HepG2 (cell line): ENCODE results near the gene VAMP5. TPM values are rescaled to one million over a fixed set of nuclear protein-coding genes. Genes with fewer than 3 reads are reported as not detected.
A peak's percentile ranks its signal among the peaks of the same experiment; 100 is the strongest.

ENCODE experiments used
- BHLHE40 ChIP-seq: IDR thresholded peaks from 2 replicates; pipeline ENCODE4 v1.6.1; 2011; ENCODE audit warnings: low read length, improper control_type of control experiment
- CCDC6 ChIP-seq: sonication (generic); formaldehyde crosslinking; IDR thresholded peaks from 2 replicates; pipeline ENCODE4 v1.8.1; 2022; ENCODE audit warnings: mild to moderate bottlenecking, missing genetic modification reagents, moderate library complexity
- CEBPB ChIP-seq: IDR thresholded peaks from 2 replicates; pipeline ENCODE4 v1.6.1; 2011; ENCODE audit warnings: low read depth, low read length, improper control_type of control experiment, borderline replicate concordance
- ESRRA ChIP-seq: sonication (generic); formaldehyde crosslinking; IDR thresholded peaks from 2 replicates; pipeline ENCODE4 v1.5.1; 2020; ENCODE audit warnings: mild to moderate bottlenecking, low read depth, missing genetic modification reagents
- GATAD2A ChIP-seq: IDR thresholded peaks from 2 replicates; pipeline ENCODE4 v1.6.1; 2016
- HDAC6 ChIP-seq: fragments of 200-600 bp; sonication (generic); IDR thresholded peaks from 2 replicates; pipeline ENCODE4 v1.7.0; 2017; ENCODE audit warnings: mild to moderate bottlenecking, antibody characterized with exemption, low read length, low read depth
- MBD4 ChIP-seq: IDR thresholded peaks from 2 replicates; pipeline ENCODE4 v1.6.1; 2012; ENCODE audit warnings: low read length, inconsistent platforms, borderline replicate concordance
- MED8 ChIP-seq: sonication (generic); formaldehyde crosslinking; IDR thresholded peaks from 2 replicates; pipeline ENCODE4 v1.8.1; 2023; ENCODE audit warnings: mild to moderate bottlenecking, missing genetic modification reagents; ENCODE audit not compliant: insufficient replicate concordance
- PAF1 ChIP-seq: IDR thresholded peaks from 2 replicates; pipeline ENCODE4 v1.6.1; 2016; ENCODE audit warnings: missing genetic modification reagents, missing compliant biosample characterization
- RARG ChIP-seq: sonication (generic); formaldehyde crosslinking; IDR thresholded peaks from 2 replicates; pipeline ENCODE4 v1.4.0; 2020; ENCODE audit warnings: low read depth, mild to moderate bottlenecking, missing genetic modification reagents
- RBM22 ChIP-seq: fragments of 200-400 bp; formaldehyde crosslinking; optimal IDR thresholded peaks from 2 replicates; pipeline ENCODE3; 2017; ENCODE audit warnings: mild to moderate bottlenecking, low read length, moderate library complexity
- SPEN ChIP-seq: sonication (generic); formaldehyde crosslinking; IDR thresholded peaks from 2 replicates; pipeline ENCODE4 v1.5.1; 2020; ENCODE audit warnings: low read depth, mild to moderate bottlenecking, missing genetic modification reagents
- SSRP1 ChIP-seq: IDR thresholded peaks from 2 replicates; pipeline ENCODE4 v1.6.1; 2016; ENCODE audit warnings: control low read depth
- ZNF282 ChIP-seq: fragments of 450-650 bp; IDR thresholded peaks from 2 replicates; pipeline ENCODE4 v1.6.1; 2018; ENCODE audit not compliant: partially characterized antibody
- ZNF30 ChIP-seq: sonication (generic); formaldehyde crosslinking; IDR thresholded peaks from 2 replicates; pipeline ENCODE4 v1.5.0; 2020; ENCODE audit warnings: mild to moderate bottlenecking, missing genetic modification reagents
- ZNF350 ChIP-seq: sonication (generic); formaldehyde crosslinking; IDR thresholded peaks from 2 replicates; pipeline ENCODE4 v1.4.0; 2020; ENCODE audit warnings: mild to moderate bottlenecking, low read depth, missing genetic modification reagents, borderline replicate concordance
- ZNF543 ChIP-seq: sonication (generic); formaldehyde crosslinking; IDR thresholded peaks from 2 replicates; pipeline ENCODE4 v1.4.0; 2020; ENCODE audit warnings: mild to moderate bottlenecking, missing genetic modification reagents
- ZNF781 ChIP-seq: sonication (generic); formaldehyde crosslinking; IDR thresholded peaks from 2 replicates; pipeline ENCODE4 v1.5.1; 2020; ENCODE audit warnings: borderline replicate concordance, mild to moderate bottlenecking, missing genetic modification reagents; ENCODE audit errors: not compliant biosample characterization
- polyA plus RNA-seq, 8 experiments: library from polyadenylated mRNA; depleted of rRNA in 3 of 8; stranded (reverse) in 7 of 8; unstranded in 1 of 8; fragments of >200 nt; fragmentation: Illumina TruSeq in 4 of 8; extraction: Trizol in 4 of 8; gene quantifications; 2 replicates each; pipeline versions ENCODE4 v1.2.1 to v1.2.3, GENCODE V29; 2011 to 2016; ENCODE audit warnings: low read depth in 4 of 8, missing spikeins in 1 of 8, mixed read lengths in 1 of 8; ENCODE audit not compliant: insufficient read depth in 1 of 8
- total RNA-seq, 5 experiments: library from RNA; depleted of rRNA; stranded (reverse); fragments of >200 nt; fragmentation: Illumina TruSeq; extraction: Trizol; gene quantifications; 2 replicates each; pipeline ENCODE4 v1.2.3, GENCODE V29; 2016; ENCODE audit warnings: low read depth in 1 of 5
- TF ChIP-seq, protein P1 (sequence below): sonication (generic); formaldehyde crosslinking; IDR thresholded peaks from 2 replicates; pipeline ENCODE4 v1.4.0; 2020; ENCODE audit warnings: mild to moderate bottlenecking, missing genetic modification reagents
- TF ChIP-seq, protein P2 (sequence below): sonication (generic); formaldehyde crosslinking; IDR thresholded peaks from 2 replicates; pipeline ENCODE4 v1.8.1; 2023; ENCODE audit warnings: mild to moderate bottlenecking, missing genetic modification reagents
- TF ChIP-seq, protein P3 (sequence below): sonication (generic); formaldehyde crosslinking; IDR thresholded peaks from 2 replicates; pipeline ENCODE4 v1.8.0; 2022; ENCODE audit warnings: missing genetic modification reagents, mild to moderate bottlenecking, moderate library complexity, borderline replicate concordance
- TF ChIP-seq, protein P4 (sequence below): sonication (generic); formaldehyde crosslinking; IDR thresholded peaks from 2 replicates; pipeline ENCODE4 v1.5.0; 2020; ENCODE audit warnings: missing genetic modification reagents
- TF ChIP-seq, protein P5 (sequence below): IDR thresholded peaks from 2 replicates; pipeline ENCODE4 v1.6.1; 2016; ENCODE audit warnings: missing compliant biosample characterization, missing genetic modification reagents, borderline replicate concordance

The VAMP5 gene
- total and polyA plus RNA-seq, 2 of the 13 experiments (the other 11 are each of a cell fraction or from before 2014, with no cell fraction given), result 7.2 to 56.7 TPM

DNA sequence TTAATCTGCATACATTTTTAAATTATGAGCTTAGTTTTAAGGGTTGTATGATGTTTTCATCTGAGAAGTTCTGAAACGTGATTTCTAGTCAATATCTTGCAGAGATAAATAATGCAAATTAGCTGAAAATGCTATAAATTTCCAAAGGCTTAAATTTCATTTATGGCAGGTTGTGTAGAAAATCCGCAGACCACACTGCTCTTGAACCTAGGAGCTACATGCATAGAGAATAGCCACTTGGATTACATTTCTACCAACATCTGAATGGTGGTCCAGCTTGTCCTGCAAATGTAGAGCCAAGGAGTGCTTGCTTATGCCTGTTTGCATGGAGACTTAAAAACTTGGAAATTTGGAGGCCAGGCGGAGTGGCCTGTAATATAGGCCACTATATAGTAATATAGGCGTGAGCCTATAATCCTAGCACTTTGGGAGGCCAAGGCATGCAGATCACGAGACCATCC lies 38.4 kb upstream of the VAMP5 start (continued):
- TF ChIP-seq, protein P1, sequence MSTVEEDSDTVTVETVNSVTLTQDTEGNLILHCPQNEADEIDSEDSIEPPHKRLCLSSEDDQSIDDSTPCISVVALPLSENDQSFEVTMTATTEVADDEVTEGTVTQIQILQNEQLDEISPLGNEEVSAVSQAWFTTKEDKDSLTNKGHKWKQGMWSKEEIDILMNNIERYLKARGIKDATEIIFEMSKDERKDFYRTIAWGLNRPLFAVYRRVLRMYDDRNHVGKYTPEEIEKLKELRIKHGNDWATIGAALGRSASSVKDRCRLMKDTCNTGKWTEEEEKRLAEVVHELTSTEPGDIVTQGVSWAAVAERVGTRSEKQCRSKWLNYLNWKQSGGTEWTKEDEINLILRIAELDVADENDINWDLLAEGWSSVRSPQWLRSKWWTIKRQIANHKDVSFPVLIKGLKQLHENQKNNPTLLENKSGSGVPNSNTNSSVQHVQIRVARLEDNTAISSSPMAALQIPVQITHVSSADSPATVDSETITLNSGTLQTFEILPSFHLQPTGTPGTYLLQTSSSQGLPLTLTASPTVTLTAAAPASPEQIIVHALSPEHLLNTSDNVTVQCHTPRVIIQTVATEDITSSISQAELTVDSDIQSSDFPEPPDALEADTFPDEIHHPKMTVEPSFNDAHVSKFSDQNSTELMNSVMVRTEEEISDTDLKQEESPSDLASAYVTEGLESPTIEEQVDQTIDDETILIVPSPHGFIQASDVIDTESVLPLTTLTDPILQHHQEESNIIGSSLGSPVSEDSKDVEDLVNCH (CRISPR knock-in tag), result 0 out of 2 replicates have a peak, but pooled peaks have one; percentile 29
- TF ChIP-seq ESRRA (CRISPR knock-in tag), result no peak
- no peak for TF ChIP-seq ZNF350 (CRISPR knock-in tag)
- TF ChIP-seq ZNF543 (CRISPR knock-in tag), result 0 out of 2 replicates have a peak, but pooled peaks have one; percentile 55
- TF ChIP-seq GATAD2A (CRISPR knock-in tag), result no peak
- 0 out of 2 replicates have a peak, but pooled peaks have one; percentile 21 for TF ChIP-seq HDAC6
- TF ChIP-seq, protein P2, sequence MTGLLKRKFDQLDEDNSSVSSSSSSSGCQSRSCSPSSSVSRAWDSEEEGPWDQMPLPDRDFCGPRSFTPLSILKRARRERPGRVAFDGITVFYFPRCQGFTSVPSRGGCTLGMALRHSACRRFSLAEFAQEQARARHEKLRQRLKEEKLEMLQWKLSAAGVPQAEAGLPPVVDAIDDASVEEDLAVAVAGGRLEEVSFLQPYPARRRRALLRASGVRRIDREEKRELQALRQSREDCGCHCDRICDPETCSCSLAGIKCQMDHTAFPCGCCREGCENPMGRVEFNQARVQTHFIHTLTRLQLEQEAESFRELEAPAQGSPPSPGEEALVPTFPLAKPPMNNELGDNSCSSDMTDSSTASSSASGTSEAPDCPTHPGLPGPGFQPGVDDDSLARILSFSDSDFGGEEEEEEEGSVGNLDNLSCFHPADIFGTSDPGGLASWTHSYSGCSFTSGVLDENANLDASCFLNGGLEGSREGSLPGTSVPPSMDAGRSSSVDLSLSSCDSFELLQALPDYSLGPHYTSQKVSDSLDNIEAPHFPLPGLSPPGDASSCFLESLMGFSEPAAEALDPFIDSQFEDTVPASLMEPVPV (CRISPR knock-in tag), result no peak
- peak; percentile 91 for TF ChIP-seq PAF1 (CRISPR knock-in tag)
- TF ChIP-seq RARG, result no peak
- TF ChIP-seq ZNF282, result no peak
- no peak for TF ChIP-seq CEBPB
- TF ChIP-seq SPEN (CRISPR knock-in tag), result no peak
- TF ChIP-seq CCDC6 (CRISPR knock-in tag), result no peak
- no peak for TF ChIP-seq ZNF30 (CRISPR knock-in tag)
- peak; percentile 73; the same call in 1 of the 2 replicates for TF ChIP-seq SSRP1 (CRISPR knock-in tag)
- TF ChIP-seq MED8 (CRISPR knock-in tag), result no peak
- TF ChIP-seq RBM22, result peak; percentile 97
- no peak for TF ChIP-seq ZNF781 (CRISPR knock-in tag)
- TF ChIP-seq, protein P3, sequence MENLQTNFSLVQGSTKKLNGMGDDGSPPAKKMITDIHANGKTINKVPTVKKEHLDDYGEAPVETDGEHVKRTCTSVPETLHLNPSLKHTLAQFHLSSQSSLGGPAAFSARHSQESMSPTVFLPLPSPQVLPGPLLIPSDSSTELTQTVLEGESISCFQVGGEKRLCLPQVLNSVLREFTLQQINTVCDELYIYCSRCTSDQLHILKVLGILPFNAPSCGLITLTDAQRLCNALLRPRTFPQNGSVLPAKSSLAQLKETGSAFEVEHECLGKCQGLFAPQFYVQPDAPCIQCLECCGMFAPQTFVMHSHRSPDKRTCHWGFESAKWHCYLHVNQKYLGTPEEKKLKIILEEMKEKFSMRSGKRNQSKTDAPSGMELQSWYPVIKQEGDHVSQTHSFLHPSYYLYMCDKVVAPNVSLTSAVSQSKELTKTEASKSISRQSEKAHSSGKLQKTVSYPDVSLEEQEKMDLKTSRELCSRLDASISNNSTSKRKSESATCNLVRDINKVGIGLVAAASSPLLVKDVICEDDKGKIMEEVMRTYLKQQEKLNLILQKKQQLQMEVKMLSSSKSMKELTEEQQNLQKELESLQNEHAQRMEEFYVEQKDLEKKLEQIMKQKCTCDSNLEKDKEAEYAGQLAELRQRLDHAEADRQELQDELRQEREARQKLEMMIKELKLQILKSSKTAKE (CRISPR knock-in tag), result no peak
- TF ChIP-seq MBD4, result peak; percentile 77; the same call in 1 of the 2 replicates
- TF ChIP-seq, protein P4, sequence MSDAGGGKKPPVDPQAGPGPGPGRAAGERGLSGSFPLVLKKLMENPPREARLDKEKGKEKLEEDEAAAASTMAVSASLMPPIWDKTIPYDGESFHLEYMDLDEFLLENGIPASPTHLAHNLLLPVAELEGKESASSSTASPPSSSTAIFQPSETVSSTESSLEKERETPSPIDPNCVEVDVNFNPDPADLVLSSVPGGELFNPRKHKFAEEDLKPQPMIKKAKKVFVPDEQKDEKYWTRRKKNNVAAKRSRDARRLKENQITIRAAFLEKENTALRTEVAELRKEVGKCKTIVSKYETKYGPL (CRISPR knock-in tag), result 0 out of 2 replicates have a peak, but pooled peaks have one; percentile 40
- TF ChIP-seq, protein P5, sequence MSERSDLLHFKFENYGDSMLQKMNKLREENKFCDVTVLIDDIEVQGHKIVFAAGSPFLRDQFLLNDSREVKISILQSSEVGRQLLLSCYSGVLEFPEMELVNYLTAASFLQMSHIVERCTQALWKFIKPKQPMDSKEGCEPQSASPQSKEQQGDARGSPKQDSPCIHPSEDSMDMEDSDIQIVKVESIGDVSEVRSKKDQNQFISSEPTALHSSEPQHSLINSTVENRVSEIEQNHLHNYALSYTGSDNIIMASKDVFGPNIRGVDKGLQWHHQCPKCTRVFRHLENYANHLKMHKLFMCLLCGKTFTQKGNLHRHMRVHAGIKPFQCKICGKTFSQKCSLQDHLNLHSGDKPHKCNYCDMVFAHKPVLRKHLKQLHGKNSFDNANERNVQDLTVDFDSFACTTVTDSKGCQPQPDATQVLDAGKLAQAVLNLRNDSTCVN, result no peak
- TF ChIP-seq BHLHE40, result no peak
